Neural progenitor cell (in vitro differentiated cells): ENCODE measurements around the gene TCTN3.

Source experiments
- EZH2 ChIP-seq: fragments of 200-600 bp; sonication (generic); IDR thresholded peaks from 2 replicates; pipeline ENCODE4 v1.6.1; 2017; ENCODE audit warnings: antibody characterized with exemption, mild to moderate bottlenecking, moderate library complexity
- EZH2phosphoT487 ChIP-seq: fragments of 200-600 bp; sonication (generic); IDR thresholded peaks from 2 replicates; pipeline ENCODE4 v1.6.1; 2017; ENCODE audit warnings: antibody characterized with exemption
- TF ChIP-seq, protein P1 (sequence below): fragments of 200-600 bp; sonication (generic); IDR thresholded peaks from 2 replicates; pipeline ENCODE4 v1.5.1; 2017; ENCODE audit warnings: antibody characterized with exemption, mild to moderate bottlenecking

DNA sequence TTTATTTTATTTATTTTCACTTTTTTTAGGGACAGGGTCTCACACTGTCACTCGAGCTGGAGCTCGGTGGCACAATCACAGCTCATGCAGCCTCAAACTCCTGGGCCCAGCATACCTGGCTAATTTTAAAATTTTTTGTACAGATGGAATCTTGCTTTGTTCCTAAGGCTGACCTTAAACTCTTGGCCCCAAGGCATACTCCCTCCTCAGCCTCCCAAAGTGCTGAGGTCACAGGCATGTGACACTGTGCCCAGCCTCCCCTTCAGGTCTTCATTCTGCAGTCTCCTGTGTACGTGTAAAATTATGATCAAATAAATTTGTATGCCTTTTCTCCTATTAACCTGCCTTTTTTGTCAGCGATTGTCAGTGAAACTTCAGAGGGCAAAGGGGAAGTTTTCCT is 17.8 kb upstream of the TCTN3 start:
- TF ChIP-seq EZH2 (no peak), EZH2phosphoT487 (no peak)
- TF ChIP-seq, protein P1, sequence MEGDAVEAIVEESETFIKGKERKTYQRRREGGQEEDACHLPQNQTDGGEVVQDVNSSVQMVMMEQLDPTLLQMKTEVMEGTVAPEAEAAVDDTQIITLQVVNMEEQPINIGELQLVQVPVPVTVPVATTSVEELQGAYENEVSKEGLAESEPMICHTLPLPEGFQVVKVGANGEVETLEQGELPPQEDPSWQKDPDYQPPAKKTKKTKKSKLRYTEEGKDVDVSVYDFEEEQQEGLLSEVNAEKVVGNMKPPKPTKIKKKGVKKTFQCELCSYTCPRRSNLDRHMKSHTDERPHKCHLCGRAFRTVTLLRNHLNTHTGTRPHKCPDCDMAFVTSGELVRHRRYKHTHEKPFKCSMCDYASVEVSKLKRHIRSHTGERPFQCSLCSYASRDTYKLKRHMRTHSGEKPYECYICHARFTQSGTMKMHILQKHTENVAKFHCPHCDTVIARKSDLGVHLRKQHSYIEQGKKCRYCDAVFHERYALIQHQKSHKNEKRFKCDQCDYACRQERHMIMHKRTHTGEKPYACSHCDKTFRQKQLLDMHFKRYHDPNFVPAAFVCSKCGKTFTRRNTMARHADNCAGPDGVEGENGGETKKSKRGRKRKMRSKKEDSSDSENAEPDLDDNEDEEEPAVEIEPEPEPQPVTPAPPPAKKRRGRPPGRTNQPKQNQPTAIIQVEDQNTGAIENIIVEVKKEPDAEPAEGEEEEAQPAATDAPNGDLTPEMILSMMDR = no peak
